GM19328 (cell line): Measurements from ENCODE around the gene JAG1.

Experiments
- ATAC-seq: cut with Tn5 transposase; IDR thresholded peaks from one replicate; pipeline ENCODE4 v1.9.1; 2021; ENCODE audit warnings: mild to moderate bottlenecking, moderate library complexity; ENCODE audit not compliant: unreplicated experiment

The JAG1 gene

DNA sequence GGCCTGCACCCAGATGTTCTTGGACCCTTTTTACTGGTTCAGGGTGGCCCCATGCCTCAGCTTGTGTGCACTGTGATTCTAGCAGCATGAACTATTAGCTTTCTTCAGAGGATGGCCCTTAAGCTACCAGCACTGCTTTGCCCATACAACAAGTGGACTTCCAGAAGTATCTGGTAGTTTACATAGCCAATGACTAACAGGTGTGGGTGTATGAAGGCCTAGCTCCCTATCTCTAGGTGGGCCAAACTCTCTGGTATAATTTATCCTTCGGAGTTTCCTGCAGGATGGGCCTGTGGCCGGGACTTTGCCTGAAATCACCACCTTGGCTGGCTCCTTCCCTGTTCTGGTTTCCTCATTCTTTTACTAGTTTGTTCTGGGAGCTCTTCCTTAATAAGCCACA is 26.1 kb upstream of the JAG1 start:
- ATAC-seq = no peak

DNA sequence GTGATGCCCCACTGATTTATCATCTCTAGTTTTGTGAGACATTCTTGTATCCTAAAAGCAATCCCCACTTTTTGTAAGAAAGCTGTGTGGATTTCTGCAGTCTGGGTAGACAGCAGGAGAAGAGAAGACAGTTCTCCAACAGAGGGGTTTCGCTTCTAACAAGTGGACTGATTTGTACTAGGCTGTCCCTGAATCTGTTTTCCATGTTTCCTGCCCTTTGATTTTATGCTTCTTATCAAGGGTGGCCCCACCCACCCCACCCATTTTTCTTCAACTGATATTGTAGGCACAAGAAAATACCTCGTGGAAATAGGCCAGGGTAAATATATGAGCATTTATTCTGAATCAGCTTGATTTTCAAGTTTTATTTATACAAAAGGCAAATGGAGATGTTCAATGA is 25.7 kb upstream of the JAG1 start:
- no peak for ATAC-seq

DNA sequence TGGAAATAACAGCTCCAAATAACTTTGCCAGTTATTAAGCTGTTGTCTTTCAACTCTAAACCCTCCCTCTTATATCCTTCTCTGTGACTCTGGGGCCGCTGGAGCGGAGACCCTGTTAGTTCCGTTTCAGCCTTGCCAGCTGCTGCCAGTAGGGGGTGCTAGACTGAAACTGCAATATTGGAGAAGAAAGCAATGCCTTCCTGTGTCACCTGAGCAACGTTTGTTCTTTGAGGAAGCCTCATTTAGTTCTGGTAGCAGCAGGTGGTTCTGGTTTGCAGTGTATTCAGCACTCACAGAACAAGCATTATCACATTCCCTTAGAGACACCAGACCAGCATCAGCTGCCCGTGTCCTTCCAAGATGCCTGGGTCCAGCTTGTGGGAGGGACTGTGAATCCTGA is 22.9 kb upstream of the JAG1 start:
- no peak for ATAC-seq

DNA sequence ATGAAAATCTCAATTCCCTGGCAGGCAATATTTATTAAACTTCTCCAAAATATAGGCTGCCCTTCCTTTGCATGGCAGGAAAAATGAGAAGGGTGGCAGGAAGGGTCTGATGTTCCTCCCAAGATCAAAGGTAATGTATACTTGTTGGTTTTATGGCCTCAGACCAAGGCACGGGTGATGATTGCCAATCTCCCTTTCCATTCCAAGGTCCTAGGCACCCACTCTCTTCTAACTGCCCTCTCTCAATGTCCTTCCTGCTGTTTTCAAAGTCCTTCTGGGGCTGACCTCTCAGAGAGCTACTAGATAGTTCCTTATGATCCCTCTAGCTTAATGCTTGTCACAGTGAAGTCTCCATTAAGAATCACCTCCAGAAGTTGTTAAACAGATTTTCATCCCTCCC is 15.6 kb upstream of the JAG1 start:
- ATAC-seq = no peak

DNA sequence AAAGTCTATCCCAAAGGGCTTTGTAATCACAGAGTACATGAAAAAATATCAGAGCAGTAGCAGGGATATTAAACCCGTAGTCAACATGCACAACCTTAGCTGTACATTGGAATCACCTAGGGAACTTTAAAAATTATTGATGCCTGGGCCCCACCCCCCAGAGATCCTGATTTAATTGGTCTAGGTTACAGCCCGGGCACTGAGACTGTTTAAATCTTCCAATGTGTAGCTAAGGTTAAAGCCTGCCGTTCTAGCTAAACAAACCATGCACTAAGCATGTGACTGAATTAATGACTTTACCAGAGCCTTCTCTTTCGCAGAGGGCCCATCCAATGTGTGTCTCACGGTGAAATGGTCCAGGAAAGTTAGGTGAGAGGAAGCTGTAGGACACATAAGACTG is 14.1 kb upstream of the JAG1 start:
- no peak for ATAC-seq

DNA sequence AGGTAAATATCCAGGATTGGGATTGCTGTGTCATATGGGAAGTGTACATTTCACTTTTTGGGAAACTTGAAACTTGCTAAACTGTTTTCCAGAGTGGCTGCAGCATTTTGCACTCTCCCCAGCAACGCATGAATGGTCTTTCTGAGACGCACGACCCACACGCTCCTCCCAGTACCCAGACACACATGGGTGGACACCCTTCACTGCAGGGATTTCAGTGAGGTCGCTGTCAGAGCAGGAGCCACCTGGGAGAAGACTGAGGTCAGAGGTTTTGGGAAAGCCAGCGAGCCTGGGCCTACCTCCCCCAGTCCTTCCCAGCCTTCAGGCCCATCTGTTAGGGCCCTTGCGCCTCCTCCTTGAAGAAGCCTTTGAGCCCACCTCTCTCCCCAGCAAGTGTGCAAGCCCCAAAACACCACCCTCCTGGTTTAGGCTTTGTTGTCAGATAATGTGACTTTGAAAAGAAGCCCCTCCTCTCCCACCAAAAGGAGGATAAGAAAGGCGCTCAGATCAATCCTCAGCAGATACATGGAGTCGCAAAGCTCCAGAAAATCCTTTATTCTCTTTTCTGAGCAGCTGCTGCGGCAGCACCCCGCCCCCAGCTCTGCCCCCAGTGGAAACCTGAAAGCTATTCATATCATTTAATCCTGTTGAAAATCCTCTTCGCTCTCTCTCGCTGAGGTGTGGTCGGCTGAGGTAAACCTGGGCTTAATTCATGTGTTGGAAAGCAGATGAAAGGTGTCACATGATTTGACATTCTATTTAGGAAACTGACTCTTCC is 12.7 kb upstream of the JAG1 start:
- no peak for ATAC-seq

DNA sequence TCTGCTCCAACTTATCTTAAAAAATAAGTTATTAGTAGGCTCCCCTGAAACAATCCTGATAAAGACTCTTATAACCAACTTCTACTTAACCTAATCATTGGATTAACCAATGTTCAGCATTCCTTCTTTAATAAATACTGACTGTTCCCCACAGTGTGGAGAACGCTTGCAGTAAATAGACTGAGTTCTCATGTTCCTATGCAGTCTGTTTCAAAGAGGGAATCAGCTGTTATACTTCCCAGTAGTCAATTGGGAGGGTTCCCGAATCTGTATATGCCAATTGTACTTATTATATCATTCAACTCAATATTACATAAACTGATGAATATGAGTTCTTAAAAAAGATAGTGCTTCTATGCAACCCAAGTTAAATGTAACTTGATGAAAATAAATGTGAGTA is 9.7 kb upstream of the JAG1 start:
- no peak for ATAC-seq

DNA sequence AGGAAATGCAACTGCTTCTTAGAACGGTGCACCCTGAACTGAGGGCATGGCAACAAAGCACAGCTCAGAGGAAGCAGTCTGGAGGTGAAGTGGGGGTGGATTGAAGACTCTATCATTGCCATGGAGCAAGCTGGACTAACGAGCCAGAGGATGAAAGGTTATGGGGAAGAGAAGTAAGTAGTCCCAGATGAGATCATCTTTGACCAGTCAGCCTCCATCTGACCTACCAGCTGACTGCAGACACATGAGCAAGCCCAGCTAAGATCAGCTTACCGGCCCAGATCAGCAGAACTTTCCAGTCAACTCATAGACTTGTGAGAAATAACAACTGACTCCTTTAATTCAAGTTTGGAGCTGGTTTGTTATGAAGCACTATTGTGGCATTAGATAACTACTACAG is 9.1 kb upstream of the JAG1 start:
- no peak for ATAC-seq

DNA sequence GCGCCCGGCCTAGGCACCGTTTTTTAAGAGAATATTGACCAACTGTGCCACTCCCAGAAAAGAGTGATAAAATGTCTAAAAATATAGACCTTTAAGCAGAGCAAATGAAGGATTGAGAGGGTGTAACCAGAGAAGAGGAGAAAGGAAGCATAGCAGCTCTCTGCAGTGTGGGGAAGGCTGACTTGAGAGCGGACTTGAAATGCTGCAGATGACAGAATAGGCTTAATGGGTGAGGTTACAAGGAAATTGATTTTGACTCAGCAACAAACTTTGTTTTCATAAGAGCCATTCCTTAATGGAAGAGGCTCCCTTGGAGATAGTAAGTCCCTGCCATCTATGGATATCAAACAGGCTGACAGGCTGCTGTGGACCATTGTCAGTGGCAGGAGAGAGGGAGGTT is 7.7 kb upstream of the JAG1 start:
- ATAC-seq = no peak

DNA sequence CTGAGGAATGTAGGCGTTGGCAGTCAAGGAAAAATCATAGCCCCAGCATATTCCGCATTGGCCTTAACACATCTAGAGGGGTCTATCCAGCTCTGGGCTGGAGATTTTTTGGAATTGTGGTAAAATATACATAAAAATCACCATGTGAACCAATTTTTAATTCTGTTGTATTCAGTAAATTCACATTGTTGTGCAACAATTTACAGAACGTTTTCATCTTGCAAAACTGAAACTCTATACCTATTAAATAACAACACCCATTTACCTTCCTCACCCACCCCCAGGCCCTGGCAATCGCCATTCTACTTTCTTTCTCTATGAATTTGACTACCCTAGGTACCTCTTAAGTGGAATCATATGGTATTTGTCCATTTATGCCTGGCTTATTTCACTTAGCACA is 6.8 kb upstream of the JAG1 start:
- no peak for ATAC-seq

DNA sequence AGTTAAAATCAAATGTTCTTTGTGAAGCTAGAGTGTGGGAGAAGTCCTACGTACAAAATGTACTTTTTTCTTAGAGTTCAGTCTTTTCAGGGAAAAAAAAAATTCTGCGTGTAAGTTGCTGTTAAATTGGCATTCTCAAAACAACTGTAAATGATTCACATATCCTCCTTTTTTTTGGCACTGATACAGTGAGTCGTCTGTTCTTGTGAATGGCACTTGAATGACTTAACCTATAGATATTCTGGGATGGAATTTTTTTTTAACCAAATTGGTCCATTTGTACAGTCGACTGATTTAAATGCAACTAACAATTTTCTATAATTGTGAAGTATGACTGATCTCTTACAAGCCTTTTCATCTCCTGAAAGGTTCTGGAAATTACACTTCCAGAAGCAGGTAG is 5.5 kb upstream of the JAG1 start:
- ATAC-seq = no peak

DNA sequence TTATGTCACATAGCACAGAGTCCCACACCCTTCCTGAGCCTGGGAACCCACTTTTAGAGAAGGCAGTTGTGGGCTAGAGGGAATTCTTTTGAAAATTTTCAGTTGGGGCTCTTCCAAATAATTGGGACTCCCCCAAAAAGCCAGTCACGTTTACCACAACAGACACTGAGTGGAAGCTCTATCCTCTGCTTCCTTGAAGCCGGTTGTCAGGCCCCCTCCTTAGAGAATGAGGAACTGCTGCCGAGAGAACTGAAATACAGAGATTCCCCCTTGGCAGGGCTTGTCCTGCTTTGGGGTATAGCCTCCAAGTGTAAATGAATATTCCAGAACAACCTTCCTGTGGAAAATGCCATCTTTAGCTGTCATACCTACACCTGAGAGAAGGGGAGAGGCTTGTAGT is 2.7 kb upstream of the JAG1 start:
- no peak for ATAC-seq

DNA sequence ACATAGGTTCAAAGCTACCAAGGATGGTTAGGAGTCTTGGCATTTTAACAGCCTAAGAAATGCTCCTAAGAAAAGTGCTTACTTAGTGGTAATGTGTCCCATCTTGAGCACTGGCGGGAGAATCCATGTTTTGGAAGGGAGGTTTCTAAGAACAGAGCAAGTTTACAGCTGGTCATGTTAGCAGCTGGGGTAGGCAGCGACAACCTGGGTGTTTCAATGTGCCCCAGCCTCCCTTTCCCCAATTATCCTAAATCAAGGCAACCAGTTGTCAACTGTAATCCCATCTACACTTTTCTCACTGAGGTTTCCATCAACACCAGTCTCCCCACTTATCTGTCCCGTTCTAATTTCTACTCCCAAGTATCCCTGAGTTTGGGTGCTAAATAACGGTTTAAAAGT is 1.6 kb upstream of the JAG1 start:
- ATAC-seq = no peak

DNA sequence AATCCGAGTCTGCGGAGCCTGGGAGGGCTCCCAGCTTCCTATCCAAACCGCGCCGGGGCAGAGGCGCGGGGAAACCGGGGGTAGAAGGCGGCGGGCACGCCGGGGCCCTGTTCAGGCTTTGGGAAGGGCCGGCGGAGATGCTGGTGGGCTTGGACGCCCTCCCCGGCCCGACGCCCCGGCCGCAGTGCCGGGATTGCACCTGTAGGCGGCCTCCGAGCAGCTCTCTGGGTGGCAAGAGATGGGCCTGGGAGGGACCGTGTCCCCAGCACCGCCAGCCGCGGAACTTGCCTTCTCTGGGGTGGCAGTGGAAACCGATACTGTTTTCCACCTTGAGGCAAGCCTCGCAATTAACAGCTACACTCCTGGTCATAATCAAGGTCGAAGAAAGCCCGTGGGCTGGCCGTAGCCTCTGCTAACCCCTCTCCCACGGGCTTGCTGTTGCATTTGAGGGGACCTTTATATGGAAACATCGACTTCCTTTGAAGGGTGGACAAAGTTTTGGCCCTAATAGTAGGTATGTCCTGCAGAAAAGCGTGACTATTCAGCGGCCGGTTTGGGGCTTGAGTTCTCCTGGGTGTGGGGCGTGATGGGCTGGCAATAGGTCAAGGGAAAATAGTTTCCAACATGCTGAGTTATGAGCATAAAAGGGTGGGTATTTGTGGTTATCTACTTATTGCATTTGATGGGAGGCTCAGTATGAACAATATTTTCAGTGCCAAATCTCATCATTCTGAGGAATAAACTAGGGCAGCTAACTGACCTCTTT is 1.1 kb upstream of the JAG1 start:
- peak; percentile 42 for ATAC-seq

DNA sequence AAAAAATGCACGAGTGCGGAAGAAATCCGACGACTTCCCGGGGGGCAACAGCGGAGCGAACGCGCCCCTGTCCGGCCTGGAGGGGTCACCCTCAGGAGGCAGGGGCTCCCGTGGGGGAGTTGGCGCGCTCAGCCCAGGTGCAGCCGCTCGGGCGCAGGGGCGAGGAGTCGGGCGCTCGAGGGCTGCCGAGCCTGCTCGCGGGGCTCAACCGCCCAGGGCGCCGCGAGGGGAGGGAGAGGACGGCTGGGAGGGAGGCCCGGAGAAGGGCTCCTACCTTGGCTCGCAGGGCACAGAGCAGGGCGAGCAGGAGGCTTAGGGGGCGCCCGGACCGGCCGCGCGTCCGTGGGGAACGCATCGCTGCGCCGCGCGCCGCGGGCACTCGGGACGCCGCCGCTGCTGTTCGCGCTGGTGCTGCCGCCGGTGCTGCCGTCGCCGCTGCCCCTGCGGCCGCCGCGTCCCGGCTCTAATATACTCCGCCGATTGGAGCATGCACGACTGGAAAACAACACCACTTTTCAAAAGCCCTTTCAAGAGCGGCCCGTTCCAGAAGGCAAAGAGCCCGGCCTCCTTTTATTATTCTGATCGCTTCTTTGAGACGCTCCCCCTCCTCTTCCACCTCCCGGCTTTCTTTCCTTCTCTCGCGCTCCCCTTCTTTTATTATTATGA is 490 bp downstream of the JAG1 start:
- ATAC-seq = no peak

DNA sequence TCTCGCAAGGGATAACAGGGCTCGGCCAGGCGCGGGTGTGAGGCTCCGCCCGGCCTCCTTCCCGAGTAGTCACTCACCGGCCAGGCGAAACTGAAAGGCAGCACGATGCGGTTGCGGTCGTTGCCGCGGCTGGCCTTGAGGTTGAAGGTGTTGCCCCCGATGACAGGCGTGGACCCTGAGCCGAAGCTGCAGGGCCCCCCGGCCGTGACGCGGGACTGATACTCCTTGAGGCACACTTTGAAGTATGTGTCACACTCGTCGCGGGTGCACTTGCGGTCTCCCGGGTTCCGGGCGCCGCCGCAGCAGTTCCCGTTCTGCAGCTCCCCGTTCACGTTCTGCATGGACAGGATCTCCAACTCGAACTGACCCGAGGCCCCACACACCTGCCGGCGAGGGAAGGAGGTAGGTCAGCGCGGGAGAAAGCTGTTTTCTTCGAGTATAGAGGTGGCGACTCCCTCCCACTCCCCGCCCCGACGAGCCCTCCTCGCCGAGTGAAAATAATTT is 1.1 kb downstream of the JAG1 start:
- ATAC-seq = no peak

DNA sequence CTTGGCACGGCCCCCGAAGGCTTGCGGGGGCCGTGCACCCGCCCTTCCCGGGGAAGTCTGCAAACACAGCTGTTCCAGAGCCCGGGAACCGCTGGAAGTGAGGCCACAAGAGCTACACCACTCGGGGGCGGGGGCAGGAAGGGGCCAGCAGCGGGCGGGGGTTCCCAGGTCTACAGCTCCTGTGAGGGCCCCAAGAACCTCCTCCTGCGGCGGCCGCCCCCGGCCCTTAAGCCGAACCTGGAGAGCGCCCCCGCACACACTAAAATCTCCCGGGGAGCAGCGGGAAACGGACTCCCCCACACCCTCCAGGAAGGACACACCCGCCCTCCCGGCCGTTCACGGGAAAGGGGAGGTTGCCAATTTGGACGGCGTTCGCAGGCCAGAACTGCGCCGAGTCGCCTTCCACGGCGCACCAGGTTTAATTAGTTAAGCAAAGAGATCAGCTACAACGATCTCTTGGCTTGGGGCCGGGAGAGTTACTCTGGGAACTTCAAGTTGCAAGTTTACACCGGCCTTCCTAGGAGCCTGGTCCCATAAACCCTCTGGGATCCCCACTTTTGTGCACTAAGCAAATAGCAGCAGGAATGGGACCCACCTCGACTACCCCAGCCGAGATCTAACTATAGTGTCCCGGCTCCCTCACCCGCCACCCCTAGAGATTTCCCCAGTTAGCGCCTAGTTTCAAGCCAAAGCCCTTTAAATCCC is 1.7 kb downstream of the JAG1 start:
- no peak for ATAC-seq

DNA sequence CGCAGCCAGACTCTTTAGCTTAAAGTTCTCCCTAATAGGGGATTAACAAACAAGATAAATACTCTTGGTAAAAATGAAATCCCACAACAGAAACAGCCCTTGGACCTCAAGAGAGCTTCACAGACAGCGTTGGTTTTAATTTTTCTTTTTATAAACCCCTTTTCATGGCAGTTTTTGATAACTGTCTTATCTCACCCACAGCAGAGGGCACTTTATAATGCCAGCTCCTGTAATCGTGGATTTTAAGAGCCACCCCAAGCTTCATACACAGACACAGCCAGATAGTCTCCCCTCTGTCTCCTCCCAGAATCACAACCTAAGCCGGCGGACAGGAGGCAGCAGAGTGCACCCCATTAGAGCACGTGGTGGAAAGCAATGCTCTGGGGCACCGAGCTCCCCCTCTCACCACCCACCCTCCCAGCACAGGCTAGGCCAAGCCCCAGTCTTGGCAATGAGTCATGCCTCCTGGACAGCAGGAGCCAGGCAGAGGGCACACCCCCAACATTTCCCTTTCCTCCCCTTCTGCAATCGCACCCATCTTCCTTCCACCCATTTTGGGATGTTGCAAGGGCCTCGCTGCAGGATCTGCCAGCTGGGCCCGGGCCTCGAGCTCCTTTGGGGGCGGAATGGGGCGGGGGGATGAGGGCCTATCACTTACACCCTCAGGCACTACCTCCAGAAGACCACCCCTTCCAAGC is 2.4 kb downstream of the JAG1 start:
- ATAC-seq = peak; percentile 30

DNA sequence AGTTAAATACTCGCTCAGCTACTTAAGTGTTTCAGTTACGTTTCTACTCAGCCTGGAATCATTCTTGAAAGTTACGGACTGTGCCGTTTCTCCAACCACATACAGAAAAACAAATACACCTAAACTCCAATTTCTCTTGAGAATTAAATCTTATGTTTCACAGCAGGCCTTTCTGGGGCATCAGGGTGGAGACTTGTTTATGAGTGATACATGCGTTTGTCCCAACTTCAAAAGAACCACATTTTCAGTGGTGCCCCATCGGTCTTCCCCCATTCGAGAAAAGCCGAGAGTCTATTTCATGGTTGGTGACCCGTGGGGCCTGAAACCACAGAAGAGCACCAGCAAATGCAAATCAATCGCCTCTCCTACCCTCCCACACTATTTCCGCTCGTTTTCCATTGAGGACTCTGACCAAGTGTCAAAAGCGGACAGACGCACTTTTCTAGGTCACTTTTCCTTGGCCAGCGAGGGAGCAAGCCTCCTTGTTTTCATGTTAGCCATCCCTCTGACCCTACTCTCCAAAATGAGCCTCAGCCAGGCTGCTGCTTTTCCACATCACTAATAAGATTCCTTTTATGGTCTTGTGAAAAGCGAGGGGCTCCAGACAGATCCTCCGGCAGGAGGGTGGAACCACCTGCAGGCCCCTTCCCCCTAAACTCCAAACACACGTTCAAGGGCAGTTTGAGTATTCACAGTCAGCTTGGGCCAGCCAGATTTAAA is 3.1 kb downstream of the JAG1 start:
- peak; percentile 17 for ATAC-seq

DNA sequence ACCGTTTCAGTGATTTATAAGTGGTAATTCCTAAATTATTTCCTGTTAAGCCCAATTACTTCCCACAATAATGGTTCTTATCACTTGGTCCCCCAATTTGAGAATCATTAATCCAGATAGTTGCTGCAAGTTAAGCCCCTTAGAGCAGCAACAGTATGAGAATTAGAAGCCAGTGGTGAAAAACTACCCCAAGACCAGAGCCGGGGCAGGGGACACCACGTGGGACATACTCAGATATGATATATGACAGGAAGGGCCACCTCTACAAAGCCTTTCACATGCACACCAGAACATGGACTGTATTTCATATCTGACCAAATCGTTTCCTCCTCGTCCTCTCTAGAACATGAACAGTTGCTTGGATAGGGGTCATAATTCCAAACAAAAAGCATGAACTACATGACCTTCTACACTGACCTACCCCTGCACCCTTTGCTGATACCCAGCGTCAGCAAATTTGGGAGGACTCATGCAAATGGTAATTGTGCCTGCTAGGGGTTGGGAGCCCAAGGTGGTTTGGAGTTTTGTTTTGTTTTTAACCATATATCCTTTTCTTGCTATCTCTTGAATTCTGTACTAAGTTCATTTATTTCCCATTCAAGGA is 3.9 kb downstream of the JAG1 start:
- ATAC-seq = no peak
